HG02759 (cell line): ENCODE data around the gene ITGB6.

Experiments
- ATAC-seq: cut with Tn5 transposase; IDR thresholded peaks from one replicate; pipeline ENCODE4 v1.9.1; 2021; ENCODE audit warnings: mild to moderate bottlenecking, moderate library complexity; ENCODE audit not compliant: unreplicated experiment

The ITGB6 gene

DNA sequence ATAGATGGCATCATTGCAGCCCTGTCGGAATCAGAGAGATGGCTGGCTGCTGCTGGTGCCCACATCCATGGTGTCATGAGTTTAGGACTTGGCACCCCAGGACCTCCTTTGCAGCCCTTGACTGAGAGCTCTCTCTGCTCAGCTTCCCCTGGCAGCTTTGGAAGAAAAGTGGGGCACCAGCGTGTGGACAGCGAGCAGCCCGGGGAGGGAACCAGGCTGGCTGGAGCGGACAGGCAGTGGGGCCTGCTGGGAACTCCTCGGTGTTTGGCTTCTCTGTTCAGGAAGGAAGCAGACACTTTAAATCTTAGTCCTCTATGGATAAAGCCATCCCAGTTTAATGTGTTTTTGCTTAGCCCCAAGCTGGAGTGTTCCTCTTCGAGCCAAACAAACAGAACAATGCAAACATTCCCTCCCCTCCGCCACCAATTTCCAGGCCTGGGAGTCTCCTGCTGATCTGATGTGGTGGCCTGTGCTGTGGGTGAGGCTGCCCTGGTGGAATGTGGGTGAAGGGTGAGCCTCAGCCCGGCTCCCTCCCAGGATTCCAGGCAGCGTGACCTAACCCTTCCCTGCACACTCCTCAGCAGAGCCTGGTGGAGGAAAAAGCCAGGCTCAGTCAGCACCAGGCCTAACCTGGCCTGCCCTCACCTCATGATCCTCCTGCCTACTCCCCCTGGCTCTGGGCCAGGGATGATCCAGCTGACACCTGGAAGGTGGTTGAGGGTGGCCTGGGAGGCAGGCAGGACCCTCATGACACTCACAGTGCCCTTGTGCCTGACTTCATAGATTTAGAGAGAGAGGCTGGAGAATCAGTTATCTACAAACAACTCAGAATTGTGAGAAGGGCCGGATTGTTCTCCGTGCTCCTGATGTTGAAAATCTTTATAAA lies 21.6 kb upstream of the ITGB6 start:
- no peak for ATAC-seq

GRCh38 chr2:160220545-160221009 lies 20.5 kb upstream of the ITGB6 start:
- ATAC-seq, result no peak

GRCh38 chr2:160220026-160220425 lies 20.0 kb upstream of the ITGB6 start:
- no peak for ATAC-seq

DNA sequence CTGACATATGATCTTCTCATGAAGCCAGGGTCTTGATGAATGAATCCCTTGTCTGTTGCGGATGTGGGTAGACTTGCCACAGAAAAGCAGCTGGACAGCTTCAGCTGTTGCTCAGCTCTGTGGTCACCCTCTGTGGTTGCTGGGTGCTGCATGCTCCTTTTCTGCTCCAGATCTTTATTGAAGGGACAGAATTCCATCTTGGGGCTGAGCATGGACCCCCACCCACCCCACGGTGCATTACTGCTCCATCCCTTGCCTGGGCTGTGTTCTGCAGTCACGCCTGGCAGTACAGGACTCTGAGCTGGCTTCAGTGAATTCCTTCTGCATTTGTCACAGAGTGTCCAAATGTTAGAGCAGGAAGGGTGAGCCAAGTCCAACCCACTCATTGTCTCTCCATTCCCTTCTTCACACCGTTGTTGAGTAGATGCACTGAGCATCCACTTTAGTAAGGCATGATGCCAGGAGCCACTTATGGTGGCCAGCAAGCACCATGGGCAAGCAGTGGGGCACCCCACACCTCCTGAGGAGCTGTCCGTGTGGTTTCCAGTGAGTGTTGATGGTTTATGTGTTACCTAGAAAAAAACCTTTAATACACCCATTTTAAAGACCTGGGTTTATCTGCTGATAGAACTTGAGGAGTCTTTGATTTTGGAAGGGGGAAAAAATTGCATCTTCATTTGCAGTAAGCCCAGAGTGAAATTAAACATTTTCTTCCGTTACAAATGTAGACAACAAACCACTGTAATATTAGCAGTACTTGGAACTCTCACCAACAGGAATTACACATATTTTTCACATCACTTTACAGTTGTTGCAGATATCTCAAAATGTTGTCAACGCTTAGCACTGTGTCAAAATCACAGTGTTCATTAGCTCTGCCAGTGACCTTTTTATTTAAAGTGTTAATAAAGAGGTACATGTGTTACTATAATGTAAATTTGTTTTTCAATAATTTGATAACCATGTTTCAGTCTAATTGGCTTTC lies 14.7 kb upstream of the ITGB6 start:
- no peak for ATAC-seq

DNA sequence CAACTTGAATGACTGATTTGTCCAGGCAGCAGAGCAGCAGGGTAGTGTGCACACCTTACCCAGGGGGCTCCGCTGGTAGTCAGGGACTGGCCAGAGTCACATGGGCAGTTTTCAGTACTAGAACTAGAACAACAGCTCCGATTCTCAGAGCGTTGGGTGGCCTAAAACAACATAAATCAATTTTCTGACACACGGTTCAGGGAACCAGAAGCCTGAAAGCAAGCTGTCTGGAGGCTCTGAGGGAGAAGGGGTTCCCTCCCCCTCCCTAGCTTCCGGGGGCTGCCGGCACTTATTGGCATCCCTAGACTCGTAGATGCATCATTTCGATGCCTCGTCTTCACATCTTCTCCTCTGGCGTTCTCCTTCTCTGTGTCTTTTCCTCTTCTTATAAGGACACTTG lies 13.4 kb upstream of the ITGB6 start:
- no peak for ATAC-seq

DNA sequence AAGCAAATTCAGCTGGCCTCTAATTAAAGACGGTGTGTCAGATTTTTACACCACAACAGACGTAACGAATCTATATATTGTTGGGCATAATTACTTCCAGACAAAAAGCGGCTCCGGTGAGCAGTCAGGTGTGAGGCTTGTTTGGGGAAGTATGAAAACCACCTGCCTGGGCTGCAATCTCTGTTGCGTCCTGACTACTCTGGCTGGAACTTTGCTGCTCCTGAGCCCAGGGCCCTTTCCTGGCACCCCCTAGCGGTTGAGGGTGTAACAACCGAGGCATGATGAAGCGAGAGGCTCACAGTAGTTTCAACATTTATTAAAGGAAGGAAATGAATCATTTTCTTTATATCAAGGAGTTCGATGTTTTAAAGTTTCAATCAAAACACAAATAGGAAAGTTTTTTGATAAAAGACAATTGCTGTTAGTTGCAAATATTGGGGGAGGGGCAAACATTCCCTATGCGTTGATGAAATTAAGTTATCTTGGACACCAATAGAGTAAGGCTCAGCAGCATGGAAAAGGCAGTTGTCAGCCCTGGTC lies 10.6 kb upstream of the ITGB6 start:
- ATAC-seq, result peak; percentile 86

DNA sequence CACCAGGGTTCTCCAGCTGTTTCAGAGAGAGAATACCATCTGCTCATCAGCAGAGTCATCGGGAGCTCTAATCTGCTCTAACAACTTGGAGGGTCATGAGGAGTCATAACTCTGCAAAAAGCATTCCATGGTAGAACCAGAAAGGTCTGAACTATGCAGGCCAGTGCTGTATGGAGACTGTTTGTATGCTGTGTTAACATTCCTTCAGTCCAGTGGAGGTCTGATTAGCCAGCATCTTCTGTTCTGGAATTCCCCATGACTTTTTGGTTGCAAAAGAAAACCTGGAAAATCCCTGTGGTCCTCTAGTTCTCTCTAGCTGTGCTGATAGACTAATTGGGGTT lies 9.4 kb upstream of the ITGB6 start:
- peak; percentile 21 for ATAC-seq

DNA sequence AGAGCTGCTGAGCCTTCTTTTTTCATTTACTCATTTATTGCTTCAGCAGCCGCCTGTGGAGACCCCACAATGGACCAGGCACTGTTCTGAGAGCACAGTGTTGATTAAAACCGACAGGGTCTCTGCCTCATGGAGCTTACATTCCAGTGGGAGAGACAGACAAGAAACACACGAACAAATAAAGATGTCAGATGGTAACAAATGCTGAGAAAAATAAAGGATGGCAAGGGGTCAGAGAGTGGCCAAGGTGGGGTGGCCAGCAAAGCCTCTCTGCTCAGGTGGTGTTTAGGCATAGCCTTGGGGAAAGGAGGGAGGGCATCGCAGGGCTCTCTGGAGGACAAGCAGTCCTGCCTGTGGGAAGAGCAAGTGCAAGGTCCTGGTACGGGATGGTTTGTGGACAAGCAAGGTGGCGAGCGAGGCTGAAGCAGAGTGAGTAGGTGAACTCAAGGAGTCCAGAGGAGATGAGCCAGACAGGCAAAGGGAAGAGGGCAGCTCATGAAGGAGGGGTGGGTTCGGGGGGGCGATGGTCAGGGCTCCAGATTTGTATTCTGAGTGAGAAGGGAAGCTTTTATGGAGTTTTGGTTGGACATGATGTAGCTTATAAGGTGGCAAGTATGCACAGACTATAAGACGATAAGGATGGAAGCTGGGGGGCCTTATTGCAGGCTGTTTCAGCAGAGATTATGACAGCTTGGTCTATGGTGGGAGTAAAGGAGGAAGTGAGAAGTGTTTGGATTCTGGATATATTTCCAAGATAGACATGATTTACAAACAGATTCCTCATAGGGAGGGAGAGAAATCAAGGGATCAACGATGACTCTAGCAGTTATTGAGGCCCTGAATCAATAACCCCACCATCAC lies 8.8 kb upstream of the ITGB6 start:
- no peak for ATAC-seq

DNA sequence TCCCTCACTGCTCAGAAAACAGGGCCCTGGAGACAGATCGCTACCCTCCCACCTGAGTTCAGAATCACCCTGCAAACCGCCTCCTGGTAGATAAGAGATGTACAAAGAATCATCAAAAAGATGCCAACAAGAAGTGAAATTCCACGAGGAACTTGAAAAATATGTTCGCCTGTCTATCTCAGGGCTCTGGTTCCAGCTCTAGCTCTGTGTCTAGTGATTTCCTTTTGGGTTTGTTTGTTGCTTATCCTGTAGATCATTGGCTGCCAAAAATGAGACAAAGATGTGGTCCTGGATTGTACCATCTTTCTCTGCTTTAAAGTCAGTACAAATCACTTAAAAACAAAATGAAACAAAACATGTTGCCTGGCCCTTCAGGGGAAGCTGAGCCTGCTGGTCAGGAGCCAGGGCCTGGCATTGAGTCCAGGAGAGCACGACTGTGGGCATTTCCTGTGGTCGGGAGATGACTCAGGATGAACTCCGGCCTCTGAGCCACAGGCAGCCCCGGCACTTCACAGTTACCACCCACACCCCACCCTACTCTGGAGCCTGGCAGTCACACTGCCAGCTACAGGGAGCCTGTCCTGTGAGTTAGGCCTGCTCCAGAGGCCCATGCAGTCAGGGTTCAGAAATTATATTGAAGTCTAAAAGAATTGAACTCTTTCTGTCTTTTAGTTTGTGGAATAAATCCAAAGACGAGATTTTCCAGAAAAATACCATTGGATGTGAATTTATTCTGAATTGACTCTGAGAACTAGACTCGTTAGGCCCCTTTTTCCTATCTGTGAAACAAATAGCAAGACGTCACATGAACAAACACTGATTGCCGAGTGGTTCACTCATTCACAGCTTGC lies 8.0 kb upstream of the ITGB6 start:
- ATAC-seq, result peak; percentile 38

- no peak for ATAC-seq
Measured at GRCh38 chr2:160207271-160207670, 7.2 kb upstream of the ITGB6 start.

DNA sequence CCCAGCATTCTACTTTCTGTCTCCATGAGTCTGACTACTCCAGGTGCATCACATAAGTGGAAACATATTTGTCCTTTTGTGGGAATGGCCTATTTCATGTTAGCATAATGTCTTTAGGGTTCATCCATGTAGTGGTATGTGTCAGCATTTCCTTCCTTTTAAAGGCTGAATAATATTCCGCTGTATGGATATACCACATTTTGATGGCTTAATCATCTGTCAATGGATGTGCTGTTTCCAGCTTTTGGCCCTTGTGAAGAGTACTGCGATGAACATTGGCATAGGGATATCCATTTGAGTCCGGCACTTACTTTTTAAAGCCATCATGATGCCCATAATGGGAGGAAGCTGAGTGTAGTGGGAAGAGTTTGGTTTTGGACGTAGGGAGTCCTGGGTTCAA lies 6.4 kb upstream of the ITGB6 start:
- ATAC-seq, result no peak

DNA sequence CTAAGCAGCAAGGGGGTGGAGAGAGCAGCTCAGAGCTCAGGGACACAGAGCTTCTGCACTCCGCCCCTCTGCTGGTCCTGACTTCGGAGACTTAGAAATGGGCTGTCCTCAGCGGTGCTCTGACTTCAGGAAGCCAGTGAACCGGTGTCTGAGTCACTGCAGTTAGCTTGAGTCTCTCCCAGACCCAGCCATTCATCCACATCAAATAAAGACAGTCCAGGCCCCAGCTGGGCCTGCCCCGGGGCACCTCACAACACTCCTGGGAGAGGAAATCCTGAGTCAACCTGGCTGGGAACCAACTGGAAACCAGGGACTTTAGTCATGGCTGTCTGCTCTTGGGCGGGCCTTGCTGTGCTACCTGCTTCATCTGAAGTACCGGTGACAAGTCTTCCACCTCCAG lies 5.4 kb upstream of the ITGB6 start:
- ATAC-seq, result no peak

- no peak for ATAC-seq
Measured at GRCh38 chr2:160203422-160203821, 3.4 kb upstream of the ITGB6 start.

- no peak for ATAC-seq
Measured at GRCh38 chr2:160203007-160203406, 2.9 kb upstream of the ITGB6 start.

DNA sequence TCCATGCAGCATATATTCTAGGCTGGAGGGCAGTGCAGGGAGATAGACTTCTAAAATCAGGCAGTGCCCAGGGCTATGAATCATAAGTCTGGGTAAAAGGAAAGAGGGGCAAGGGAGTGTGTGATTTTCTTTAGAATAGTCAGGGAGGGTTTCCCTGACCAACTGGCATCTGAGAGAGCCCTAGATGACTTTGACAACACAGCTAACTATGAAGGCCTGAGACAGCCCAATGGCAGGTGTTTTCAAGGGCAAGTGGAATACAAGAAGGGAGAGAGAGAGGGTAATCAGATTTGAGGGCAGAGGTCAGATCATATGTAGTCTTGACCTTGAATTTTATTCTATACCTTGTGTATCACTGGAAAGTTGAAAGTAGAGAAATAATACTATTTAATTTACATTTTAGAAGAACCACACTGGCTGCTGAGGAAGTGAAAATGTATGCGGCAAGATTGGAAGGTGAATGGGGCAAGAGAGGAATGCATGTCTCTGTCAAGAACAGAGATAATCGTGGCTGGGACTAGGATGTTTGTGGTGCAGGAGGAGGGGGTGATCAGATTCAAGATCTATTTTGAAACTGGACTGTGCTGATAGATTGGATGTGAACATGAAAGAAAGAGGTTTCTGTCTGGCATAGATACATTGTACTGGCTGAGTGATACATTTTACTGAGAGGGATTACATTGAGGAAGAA lies 1.9 kb upstream of the ITGB6 start:
- no peak for ATAC-seq

- no peak for ATAC-seq
Measured at GRCh38 chr2:160200921-160201320, 849 bp upstream of the ITGB6 start.

DNA sequence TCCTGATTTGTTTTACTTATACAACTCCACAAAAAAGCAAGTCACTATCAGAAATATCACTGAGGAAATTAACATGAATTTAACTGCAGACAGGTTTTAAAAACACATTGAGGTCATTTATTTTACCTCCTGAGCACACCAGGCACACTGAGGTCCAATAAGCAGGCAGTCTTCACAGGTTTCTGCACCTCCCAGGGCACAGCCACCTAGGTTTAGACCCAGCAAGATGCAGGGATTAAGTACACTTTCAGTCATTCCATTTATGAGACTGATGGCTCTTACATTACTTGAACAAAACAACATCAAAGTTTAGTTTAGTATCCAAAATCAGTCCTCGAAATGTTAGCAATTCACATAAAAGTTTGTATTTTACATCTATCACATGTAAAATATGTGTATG lies 1.0 kb downstream of the ITGB6 start:
- no peak for ATAC-seq

DNA sequence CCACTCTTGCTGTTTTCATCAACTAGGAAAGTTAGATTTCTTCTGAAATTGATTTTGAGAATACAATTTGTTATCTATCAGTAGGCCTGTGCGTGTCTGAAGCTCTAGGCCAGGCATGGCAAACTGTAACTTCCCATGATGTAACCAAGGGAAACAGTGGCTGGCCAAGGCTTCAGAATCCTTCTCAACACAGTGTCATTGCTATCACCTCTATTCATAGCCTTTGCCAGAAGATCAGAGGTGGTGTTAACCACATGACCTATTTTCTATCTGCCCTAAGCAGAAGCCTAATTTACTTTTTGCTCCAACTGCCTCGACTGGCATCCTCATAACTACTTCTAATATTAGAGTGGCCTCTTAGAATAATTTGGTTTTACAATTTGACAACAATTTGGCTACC lies 2.5 kb downstream of the ITGB6 start:
- ATAC-seq, result no peak

GRCh38 chr2:160194946-160195345 lies 5.1 kb downstream of the ITGB6 start:
- ATAC-seq, result no peak
